Sigmoid colon (tissue), 4 donors: Measurements from ENCODE around the gene ACYP2.

Source experiments
- EP300 ChIP-seq, 4 donors: sonication (generic); formaldehyde crosslinking; IDR thresholded peaks; one replicate each; pipeline ENCODE4 v1.6.1; 2017; ENCODE audit warnings: antibody characterized with exemption in 4 of 4
- POLR2A ChIP-seq, 2 donors: fragments of 450-650 bp; IDR thresholded peaks; one replicate each; pipeline ENCODE4 v1.6.1; 2016; ENCODE audit warnings: antibody characterized with exemption in 2 of 2, mild to moderate bottlenecking in 2 of 2, moderate library complexity in 2 of 2
- TF ChIP-seq, protein P1 (sequence below), 4 experiments: fragments of 450-650 bp in 3 of 4; fragments of 200-600 bp in 1 of 4; IDR thresholded peaks; one replicate each; pipeline ENCODE4 v1.5.1; 2016 to 2019; ENCODE audit warnings: antibody characterized with exemption in 4 of 4, mild to moderate bottlenecking in 3 of 4, moderate library complexity in 2 of 4

DNA sequence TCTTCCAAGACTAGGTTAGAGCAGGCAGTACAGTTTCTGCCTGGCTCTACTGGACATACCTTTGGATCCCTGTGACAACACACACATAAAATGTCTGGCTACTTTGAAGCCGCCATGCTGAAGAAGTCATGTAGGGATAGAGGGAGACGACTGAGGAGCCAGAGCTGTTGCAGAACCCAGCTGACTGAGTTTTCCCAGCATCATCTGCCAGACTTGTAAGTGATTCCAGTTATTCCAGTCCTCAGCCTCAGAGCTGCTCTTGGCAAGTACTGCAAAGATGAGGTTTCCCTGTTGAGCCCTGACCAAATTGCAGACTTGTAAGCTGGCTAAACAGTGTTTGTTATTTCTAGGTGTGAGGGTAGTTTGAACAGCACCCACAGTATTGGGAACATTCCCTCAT, 172.1 kb downstream of the ACYP2 start:
- TF ChIP-seq, protein P1, sequence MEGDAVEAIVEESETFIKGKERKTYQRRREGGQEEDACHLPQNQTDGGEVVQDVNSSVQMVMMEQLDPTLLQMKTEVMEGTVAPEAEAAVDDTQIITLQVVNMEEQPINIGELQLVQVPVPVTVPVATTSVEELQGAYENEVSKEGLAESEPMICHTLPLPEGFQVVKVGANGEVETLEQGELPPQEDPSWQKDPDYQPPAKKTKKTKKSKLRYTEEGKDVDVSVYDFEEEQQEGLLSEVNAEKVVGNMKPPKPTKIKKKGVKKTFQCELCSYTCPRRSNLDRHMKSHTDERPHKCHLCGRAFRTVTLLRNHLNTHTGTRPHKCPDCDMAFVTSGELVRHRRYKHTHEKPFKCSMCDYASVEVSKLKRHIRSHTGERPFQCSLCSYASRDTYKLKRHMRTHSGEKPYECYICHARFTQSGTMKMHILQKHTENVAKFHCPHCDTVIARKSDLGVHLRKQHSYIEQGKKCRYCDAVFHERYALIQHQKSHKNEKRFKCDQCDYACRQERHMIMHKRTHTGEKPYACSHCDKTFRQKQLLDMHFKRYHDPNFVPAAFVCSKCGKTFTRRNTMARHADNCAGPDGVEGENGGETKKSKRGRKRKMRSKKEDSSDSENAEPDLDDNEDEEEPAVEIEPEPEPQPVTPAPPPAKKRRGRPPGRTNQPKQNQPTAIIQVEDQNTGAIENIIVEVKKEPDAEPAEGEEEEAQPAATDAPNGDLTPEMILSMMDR (IDR thresholded peaks at IDR 0.05) = no peak
- TF ChIP-seq POLR2A (IDR thresholded peaks at IDR 0.05) (no peak), EP300 (IDR thresholded peaks at IDR 0.05) (no peak)
